ENCODE measurements around the gene P2RX3.
"Not testable (repeated sequence)": the region's sequence is repeated elsewhere in the genome, so short reads cannot be mapped to it uniquely, and the experiment has no call there.

The P2RX3 gene

GRCh38 chr11:57338142-57338541 lies at the start of gene P2RX3:
Gene P2RX3, plus strand, starts transcription at chr11:57338352. Its CDS starts 199 bp downstream, at chr11:57338551.
- no peak within 1 kb of the TSS for H3K27ac ChIP-seq (ENCODE audit: low read length)
- H3K27me3 ChIP-seq (ENCODE audit: control insufficient read depth, insufficient read depth, low read length) = peaks cover 10% of the 10 kb centered on the region
- no peak within 1 kb of the TSS for H3K9ac ChIP-seq (ENCODE audit: low read length)
- no peak within 1 kb of the TSS for H3K4me3 ChIP-seq (ENCODE audit: low read length)
- H3K9me3 ChIP-seq (ENCODE audit: control insufficient read depth, low read depth, low read length) = no peaks in the 10 kb centered on the region
- peaks cover 10% of the 10 kb centered on the region for H3K4me1 ChIP-seq (ENCODE audit: control insufficient read depth, low read depth, low read length)
- H3K36me3 ChIP-seq (ENCODE audit: control insufficient read depth, low read depth, low read length) = peaks cover 10% of the 10 kb centered on the region

- H3K27ac ChIP-seq (ENCODE audit: low read length) = no peak overlapping the region
- no peak overlapping the region for H3K4me3 ChIP-seq (ENCODE audit: low read length)
- no peaks in the 10 kb centered on the region for H3K9me3 ChIP-seq (ENCODE audit: control insufficient read depth, low read depth, low read length)
- H3K27me3 ChIP-seq (ENCODE audit: control insufficient read depth, insufficient read depth, low read length) = no peaks in the 10 kb centered on the region
- peaks cover 17% of the 10 kb centered on the region for H3K4me1 ChIP-seq (ENCODE audit: control insufficient read depth, low read depth, low read length)
- H3K36me3 ChIP-seq (ENCODE audit: control insufficient read depth, low read depth, low read length) = no peaks in the 10 kb centered on the region
- no peak overlapping the region for H3K9ac ChIP-seq (ENCODE audit: low read length)
Observed at GRCh38 chr11:57288771-57289579, 49.2 kb upstream of the P2RX3 start.

- Histone ChIP-seq H3K36me3 (ENCODE audit: control insufficient read depth, low read depth, low read length) (no peaks in the 10 kb centered on the region), H3K27me3 (ENCODE audit: control insufficient read depth, insufficient read depth, low read length) (no peaks in the 10 kb centered on the region), H3K9ac (ENCODE audit: low read length) (no peak overlapping the region), H3K27ac (ENCODE audit: low read length) (no peak overlapping the region), H3K4me3 (ENCODE audit: low read length) (no peak overlapping the region), H3K4me1 (ENCODE audit: control insufficient read depth, low read depth, low read length) (peaks cover 18% of the 10 kb centered on the region), H3K9me3 (ENCODE audit: control insufficient read depth, low read depth, low read length) (no peaks in the 10 kb centered on the region)
Observed at GRCh38 chr11:57290288-57290687, 47.9 kb upstream of the P2RX3 start.

- Histone ChIP-seq H3K9me3 (ENCODE audit: control insufficient read depth, low read depth, low read length) (no peaks in the 10 kb centered on the region), H3K9ac (ENCODE audit: low read length) (no peak overlapping the region), H3K27me3 (ENCODE audit: control insufficient read depth, insufficient read depth, low read length) (no peaks in the 10 kb centered on the region), H3K4me3 (ENCODE audit: low read length) (no peak overlapping the region), H3K4me1 (ENCODE audit: control insufficient read depth, low read depth, low read length) (peaks cover 8% of the 10 kb centered on the region), H3K36me3 (ENCODE audit: control insufficient read depth, low read depth, low read length) (peaks cover 7% of the 10 kb centered on the region), H3K27ac (ENCODE audit: low read length) (no peak overlapping the region)
Observed at GRCh38 chr11:57294225-57295131, 43.7 kb upstream of the P2RX3 start.

- H3K36me3 ChIP-seq (ENCODE audit: control insufficient read depth, low read depth, low read length) = peaks cover 24% of the 10 kb centered on the region
- not testable (repeated sequence) for H3K4me1 ChIP-seq (ENCODE audit: control insufficient read depth, low read depth, low read length); H3K27me3 ChIP-seq (ENCODE audit: control insufficient read depth, insufficient read depth, low read length); H3K27ac ChIP-seq (ENCODE audit: low read length); H3K9ac ChIP-seq (ENCODE audit: low read length); H3K4me3 ChIP-seq (ENCODE audit: low read length); H3K9me3 ChIP-seq (ENCODE audit: control insufficient read depth, low read depth, low read length)
Observed at GRCh38 chr11:57296205-57296604, 41.9 kb upstream of the P2RX3 start.

GRCh38 chr11:57297221-57297620 lies 40.9 kb upstream of the P2RX3 start:
- Histone ChIP-seq H3K27ac (ENCODE audit: low read length) (no peak overlapping the region), H3K4me1 (ENCODE audit: control insufficient read depth, low read depth, low read length) (peaks cover 5% of the 10 kb centered on the region), H3K9me3 (ENCODE audit: control insufficient read depth, low read depth, low read length) (no peaks in the 10 kb centered on the region), H3K9ac (ENCODE audit: low read length) (no peak overlapping the region), H3K27me3 (ENCODE audit: control insufficient read depth, insufficient read depth, low read length) (no peaks in the 10 kb centered on the region), H3K4me3 (ENCODE audit: low read length) (no peak overlapping the region), H3K36me3 (ENCODE audit: control insufficient read depth, low read depth, low read length) (peaks cover 34% of the 10 kb centered on the region)

GRCh38 chr11:57299150-57299737 lies 38.9 kb upstream of the P2RX3 start:
- H3K9me3 ChIP-seq (ENCODE audit: control insufficient read depth, low read depth, low read length) = no peaks in the 10 kb centered on the region
- H3K4me1 ChIP-seq (ENCODE audit: control insufficient read depth, low read depth, low read length) = peaks cover 5% of the 10 kb centered on the region
- H3K36me3 ChIP-seq (ENCODE audit: control insufficient read depth, low read depth, low read length) = peaks cover 42% of the 10 kb centered on the region
- no peak overlapping the region for H3K4me3 ChIP-seq (ENCODE audit: low read length)
- no peaks in the 10 kb centered on the region for H3K27me3 ChIP-seq (ENCODE audit: control insufficient read depth, insufficient read depth, low read length)
- no peak overlapping the region for H3K9ac ChIP-seq (ENCODE audit: low read length)
- H3K27ac ChIP-seq (ENCODE audit: low read length) = no peak overlapping the region

GRCh38 chr11:57300785-57301184 lies 37.4 kb upstream of the P2RX3 start:
- H3K4me3 ChIP-seq (ENCODE audit: low read length) = no peak overlapping the region
- no peaks in the 10 kb centered on the region for H3K27me3 ChIP-seq (ENCODE audit: control insufficient read depth, insufficient read depth, low read length)
- H3K9ac ChIP-seq (ENCODE audit: low read length) = no peak overlapping the region
- H3K36me3 ChIP-seq (ENCODE audit: control insufficient read depth, low read depth, low read length) = peaks cover 42% of the 10 kb centered on the region
- no peaks in the 10 kb centered on the region for H3K4me1 ChIP-seq (ENCODE audit: control insufficient read depth, low read depth, low read length)
- no peak overlapping the region for H3K27ac ChIP-seq (ENCODE audit: low read length)
- H3K9me3 ChIP-seq (ENCODE audit: control insufficient read depth, low read depth, low read length) = no peaks in the 10 kb centered on the region

- Histone ChIP-seq H3K9me3 (ENCODE audit: control insufficient read depth, low read depth, low read length) (no peaks in the 10 kb centered on the region), H3K27ac (ENCODE audit: low read length) (no peak overlapping the region), H3K9ac (ENCODE audit: low read length) (no peak overlapping the region), H3K4me3 (ENCODE audit: low read length) (no peak overlapping the region), H3K36me3 (ENCODE audit: control insufficient read depth, low read depth, low read length) (peaks cover 42% of the 10 kb centered on the region), H3K4me1 (ENCODE audit: control insufficient read depth, low read depth, low read length) (no peaks in the 10 kb centered on the region), H3K27me3 (ENCODE audit: control insufficient read depth, insufficient read depth, low read length) (no peaks in the 10 kb centered on the region)
Observed at GRCh38 chr11:57301711-57302423, 36.3 kb upstream of the P2RX3 start.

- Histone ChIP-seq H3K4me3 (ENCODE audit: low read length) (no peak overlapping the region), H3K4me1 (ENCODE audit: control insufficient read depth, low read depth, low read length) (no peaks in the 10 kb centered on the region), H3K9ac (ENCODE audit: low read length) (no peak overlapping the region), H3K9me3 (ENCODE audit: control insufficient read depth, low read depth, low read length) (no peaks in the 10 kb centered on the region), H3K27me3 (ENCODE audit: control insufficient read depth, insufficient read depth, low read length) (no peaks in the 10 kb centered on the region), H3K36me3 (ENCODE audit: control insufficient read depth, low read depth, low read length) (peaks cover 43% of the 10 kb centered on the region), H3K27ac (ENCODE audit: low read length) (no peak overlapping the region)
Observed at GRCh38 chr11:57302489-57302888, 35.7 kb upstream of the P2RX3 start.

Measured in iPS-18a (cell line).